Superior temporal gyrus (tissue), 1 donor: ENCODE results near the gene KRT15.

Source experiments
- DNase-seq: peaks from one replicate; pipeline ENCODE4 v3.0.0-alpha.2; 2016; ENCODE audit errors: extremely low spot score

The KRT15 gene

GRCh38 chr17:41505007-41505808, 13.5 kb downstream of the KRT15 start, which contains the start of gene KRT13:
TSS of gene KRT13 (minus strand) at chr17:41505612. CDS start at chr17:41505550, 62 bp downstream.
- no peak for DNase-seq

DNA sequence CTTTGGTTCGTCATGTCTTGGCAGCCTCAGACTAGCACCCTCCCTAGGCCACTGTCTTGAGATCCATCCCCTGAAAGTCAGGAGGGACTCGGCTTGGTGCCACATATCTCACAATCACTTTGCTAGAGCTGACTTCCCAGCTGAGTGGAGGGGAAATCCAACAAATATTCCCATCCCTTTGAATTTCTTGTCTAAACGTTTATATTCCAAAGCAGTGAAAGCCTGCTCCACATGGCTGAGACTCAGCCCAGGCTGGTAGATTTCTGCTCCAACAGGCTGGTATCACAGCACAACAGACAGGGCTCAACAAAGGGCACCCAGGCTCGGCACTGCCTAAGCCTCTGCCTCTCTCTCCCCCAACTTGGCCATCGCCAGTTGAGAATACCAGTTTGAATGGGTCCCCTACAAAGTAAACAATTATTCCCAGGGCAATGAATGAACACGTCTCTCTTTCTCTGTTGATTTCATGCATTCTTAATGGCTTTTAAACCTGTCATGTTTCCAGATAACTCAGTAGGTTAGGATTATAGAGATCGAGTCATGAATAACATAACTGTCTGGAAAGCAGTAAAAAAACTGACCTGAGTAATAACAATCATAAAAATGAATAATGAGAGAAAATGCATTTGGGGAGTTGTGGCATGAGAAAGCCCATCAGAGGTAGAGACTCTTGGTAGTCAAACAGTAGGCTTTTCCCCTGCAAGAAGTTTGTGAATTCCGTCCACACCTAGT, 14.3 kb downstream of the KRT15 start:
- no peak for DNase-seq

GRCh38 chr17:41503202-41503601, 15.5 kb downstream of the KRT15 start:
- DNase-seq: no peak

- no peak for DNase-seq
Observed at GRCh38 chr17:41500131-41500911, 18.4 kb downstream of the KRT15 start.

- no peak for DNase-seq
Observed at GRCh38 chr17:41499714-41500113, 19.0 kb downstream of the KRT15 start.

DNA sequence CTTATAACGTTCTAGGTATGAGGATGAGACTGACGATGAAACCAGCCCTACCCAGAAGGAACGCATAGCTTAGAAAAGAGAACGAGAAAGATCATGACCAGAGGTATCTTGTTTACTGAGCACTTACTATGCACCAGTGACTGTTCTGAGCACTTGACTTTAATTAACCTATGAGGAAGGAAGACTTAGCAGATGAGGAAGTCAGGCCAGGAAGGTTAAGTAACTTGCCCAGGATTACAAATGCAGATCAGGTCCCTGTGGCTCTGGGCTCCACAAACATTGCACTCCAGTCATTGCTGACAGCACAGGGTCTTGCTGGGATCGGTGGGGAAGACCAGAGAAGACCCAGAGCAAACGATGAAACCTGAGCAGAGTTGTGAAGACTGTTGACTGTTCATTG, 20.4 kb downstream of the KRT15 start:
- no peak for DNase-seq

GRCh38 chr17:41496803-41497484, 21.7 kb downstream of the KRT15 start:
- DNase-seq: no peak

DNA sequence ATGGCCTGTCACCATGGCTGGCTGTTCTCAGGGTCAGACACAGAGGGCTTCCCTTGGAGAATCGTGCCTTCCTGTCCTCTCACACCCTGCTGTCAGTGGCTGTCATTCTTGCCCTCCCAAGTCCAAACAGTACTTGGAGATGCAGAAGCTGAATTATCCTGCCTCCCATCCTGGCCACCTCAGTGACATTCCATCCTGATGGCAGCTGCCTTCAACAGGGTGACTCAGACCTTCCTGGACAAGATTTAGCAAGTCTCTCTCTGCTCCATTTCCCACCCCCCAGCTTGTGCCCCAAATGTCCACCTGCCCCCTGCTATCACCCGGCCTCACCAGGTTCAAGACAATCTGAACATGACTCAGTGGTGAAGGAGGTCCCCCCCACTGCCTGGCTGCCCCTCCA, 24.2 kb downstream of the KRT15 start:
- DNase-seq: no peak

GRCh38 chr17:41492771-41493170, 25.9 kb downstream of the KRT15 start:
- no peak for DNase-seq

GRCh38 chr17:41492351-41492750, 26.3 kb downstream of the KRT15 start:
- no peak for DNase-seq

DNA sequence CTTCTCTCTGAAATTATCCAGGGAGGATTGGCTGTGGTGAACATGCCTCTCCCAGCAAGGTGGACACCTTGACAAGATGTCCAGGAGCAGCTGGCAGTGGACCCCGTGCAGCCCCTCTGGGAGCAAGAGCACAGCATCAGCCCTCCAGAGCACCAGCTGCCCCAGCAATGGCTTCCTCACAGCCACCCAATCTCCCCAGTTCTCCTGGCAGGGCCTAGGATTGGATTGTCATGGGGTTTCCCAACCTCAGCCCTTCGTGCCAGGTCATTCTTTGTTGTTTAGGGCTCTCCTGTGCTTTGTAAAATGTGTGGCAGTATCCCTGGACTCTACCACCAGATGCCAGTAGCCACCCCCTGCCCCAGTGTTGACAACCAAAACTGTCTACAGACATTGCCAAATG, 27.2 kb downstream of the KRT15 start:
- no peak for DNase-seq

DNA sequence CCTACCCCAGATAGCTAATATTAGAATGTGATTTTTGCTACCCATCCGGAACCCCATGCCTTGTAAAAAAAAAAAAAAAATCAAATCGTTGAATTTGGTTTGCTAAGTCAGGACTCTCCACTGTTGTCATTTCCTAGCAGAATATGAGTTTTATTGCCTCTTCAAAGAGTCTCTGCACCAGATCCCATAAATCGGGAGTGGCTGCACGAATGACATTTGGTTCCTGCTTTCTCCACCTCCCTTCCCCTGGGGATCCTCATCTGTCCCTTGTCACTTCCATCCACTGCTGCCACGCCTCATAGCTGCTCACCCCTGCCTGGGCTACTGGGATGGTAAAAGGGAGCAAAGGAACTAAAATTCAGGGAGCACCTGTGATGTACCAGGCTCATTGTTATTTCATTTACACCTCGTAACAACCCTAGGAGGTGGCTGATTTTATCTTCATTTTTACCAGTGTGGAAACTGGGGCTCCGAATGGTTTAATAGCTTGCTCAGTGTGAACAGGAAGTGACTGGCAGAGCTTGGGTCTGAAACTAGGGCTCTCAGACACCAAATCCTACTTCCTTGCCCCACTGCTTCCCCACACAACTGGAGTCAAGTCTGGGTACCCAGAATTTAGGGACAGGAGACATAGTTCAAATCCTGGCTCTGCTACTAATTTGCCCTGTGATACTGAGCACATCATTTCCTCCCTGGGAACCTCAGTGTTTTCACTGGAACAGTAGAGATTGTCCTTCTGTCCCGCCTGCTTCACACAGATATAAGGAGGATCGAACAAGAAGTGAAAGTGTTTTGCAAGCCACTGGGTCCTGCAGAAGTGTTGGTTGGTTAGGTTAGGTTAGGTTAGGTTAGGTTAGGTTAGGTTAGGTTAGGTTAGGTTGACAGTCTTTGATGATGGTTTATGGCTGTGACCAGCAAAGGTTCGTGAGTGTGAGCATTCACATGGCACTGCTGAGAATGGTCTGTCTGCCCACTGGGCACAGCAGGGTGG, 28.4 kb downstream of the KRT15 start:
- DNase-seq: no peak

DNA sequence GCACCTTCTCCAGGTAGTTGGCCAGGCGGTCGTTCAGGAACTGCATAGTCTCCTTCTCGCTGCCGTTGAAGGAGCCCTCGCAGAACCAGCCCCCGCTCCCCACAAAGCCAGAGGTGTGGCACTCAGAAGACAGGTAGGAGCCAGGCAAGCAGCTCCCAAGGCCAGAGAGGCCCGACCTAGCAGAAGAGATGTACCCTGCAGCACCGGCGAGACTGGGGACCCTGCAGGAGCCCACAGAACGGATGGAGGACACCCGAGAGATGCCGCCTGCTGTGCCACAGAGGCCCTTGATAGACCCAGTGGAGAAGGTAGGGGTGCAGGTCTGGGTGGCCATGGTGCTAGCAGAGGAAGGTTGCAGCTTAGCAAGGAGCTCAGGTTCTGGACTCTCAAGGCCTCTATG, 29.2 kb downstream of the KRT15 start, which contains the start of gene KRT36:
Gene KRT36, minus strand, starts transcription at position 380 of the 400 bp plus-strand sequence. Its CDS starts 46 bp downstream, at position 334.
- no peak for DNase-seq

GRCh38 chr17:41486809-41487530, 31.7 kb downstream of the KRT15 start:
- DNase-seq: no peak

DNA sequence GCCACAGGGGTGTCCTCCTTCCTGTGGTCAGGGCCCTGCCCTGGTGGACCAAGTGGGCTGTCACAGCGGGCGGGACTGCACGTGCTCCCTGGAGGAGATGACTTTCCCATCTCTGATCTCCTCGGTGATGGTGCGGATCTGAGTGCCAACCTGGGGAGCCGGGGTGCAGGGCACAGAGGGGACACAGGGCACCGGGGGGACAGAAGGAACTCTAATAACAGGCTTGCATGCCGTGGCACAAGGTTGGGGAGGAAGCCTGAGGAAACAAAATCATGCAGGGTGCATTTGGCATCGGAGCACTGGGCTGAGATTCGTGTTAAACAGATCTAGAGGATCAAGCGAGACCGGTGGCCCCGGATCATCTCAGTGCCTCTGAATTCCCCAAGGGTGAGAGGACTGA, 32.4 kb downstream of the KRT15 start:
- DNase-seq: no peak

- DNase-seq: no peak
Observed at GRCh38 chr17:41484920-41485904, 33.5 kb downstream of the KRT15 start.

DNA sequence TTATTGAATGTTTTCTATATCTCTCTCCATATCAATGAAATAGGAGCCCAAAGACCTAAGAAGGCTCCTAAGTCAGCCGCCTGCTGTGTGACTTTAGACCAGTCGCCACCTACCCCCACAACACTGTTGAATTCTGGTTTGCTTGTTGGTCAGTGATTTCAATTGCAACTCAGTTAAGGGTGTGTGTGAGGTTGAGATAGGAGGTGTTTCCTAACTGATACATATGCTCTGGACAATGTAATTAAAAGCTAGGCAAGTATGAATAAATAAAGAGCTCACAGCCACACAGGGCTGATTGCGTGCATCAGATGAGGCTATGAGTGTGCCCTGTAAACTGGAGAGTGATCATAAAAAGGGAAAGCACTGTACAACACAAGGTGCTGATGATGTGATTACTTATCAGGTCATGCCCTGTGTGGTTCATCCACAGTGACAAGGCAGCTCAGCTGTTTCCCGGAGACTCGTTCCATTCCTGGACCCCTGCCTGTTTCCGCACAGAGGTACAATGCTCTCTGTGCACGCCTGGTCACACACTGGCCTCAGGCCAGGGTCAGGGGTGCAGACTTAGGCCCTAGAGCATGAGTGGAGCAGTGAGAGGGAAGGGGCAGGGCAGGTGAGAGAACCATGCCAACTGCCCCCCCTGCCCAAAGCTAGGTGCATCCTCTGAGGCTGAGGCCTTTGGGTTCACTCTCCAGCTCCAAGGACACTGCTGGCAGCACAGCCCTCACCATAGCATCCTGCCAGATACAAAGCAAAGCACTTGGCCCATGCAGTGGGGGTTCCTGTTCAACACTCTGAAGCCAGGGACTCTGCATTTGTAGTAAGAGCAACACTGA, 34.5 kb downstream of the KRT15 start:
- DNase-seq: no peak

DNA sequence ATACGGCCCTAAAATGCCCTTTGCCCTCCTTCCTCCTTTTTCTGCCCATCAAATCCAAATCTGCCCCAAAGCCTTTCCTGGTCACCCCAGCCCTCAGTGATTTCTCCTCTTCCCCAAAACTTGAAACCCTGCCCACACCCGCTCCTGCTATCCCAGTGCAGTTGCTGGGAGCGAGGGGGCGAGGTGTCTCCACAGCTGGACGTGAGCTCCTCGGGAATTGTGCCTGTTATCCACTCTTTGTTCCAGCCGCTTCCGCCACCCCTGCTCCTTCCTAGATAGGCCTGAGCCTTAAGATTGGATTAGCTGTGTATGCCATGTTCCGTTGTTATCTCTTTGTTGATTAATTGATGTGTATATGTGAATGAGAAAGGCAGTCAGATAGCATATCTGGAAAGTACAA, 35.2 kb downstream of the KRT15 start:
- DNase-seq: no peak
